HG03565 (cell line): ENCODE results near the gene CD2BP2.
"Not testable (repeated sequence)": the region's sequence is repeated elsewhere in the genome, so short reads cannot be mapped to it uniquely, and the experiment has no call there.

Experiments used
- ATAC-seq: cut with Tn5 transposase; IDR thresholded peaks from one replicate; pipeline ENCODE4 v1.9.1; 2021; ENCODE audit warnings: mild to moderate bottlenecking, moderate library complexity; ENCODE audit not compliant: unreplicated experiment

The CD2BP2 gene

GRCh38 chr16:30355144-30355953, at the start of gene CD2BP2:
TSS of gene CD2BP2 (minus strand) at chr16:30355308. CDS start at chr16:30354681, 627 bp downstream.
- peak; percentile 47 for ATAC-seq

- ATAC-seq, result no peak
Observed at GRCh38 chr16:30401768-30402425, 46.8 kb upstream of the CD2BP2 start.

GRCh38 chr16:30399435-30400186, 44.5 kb upstream of the CD2BP2 start:
- no peak for ATAC-seq

GRCh38 chr16:30398661-30399434, 43.7 kb upstream of the CD2BP2 start:
- ATAC-seq, result no peak

- ATAC-seq, result no peak
Observed at GRCh38 chr16:30397776-30398660, 42.9 kb upstream of the CD2BP2 start.

GRCh38 chr16:30397056-30397455, 41.9 kb upstream of the CD2BP2 start:
- ATAC-seq, result no peak

GRCh38 chr16:30396627-30397026, 41.5 kb upstream of the CD2BP2 start:
- ATAC-seq, result not testable (repeated sequence)

- peak; percentile 10 for ATAC-seq
Observed at GRCh38 chr16:30395992-30396585, 41.0 kb upstream of the CD2BP2 start.

- ATAC-seq, result peak; percentile 54
Observed at GRCh38 chr16:30395155-30395991, 40.3 kb upstream of the CD2BP2 start, which contains the start of gene ZNF48. TSS of gene ZNF48 (plus strand) at chr16:30395420. CDS start at chr16:30395795, 375 bp downstream.

GRCh38 chr16:30394592-30395154, 39.6 kb upstream of the CD2BP2 start:
- no peak for ATAC-seq

- no peak for ATAC-seq
Observed at GRCh38 chr16:30383521-30383920, 28.4 kb upstream of the CD2BP2 start.

- ATAC-seq, result no peak
Observed at GRCh38 chr16:30382111-30382881, 27.2 kb upstream of the CD2BP2 start, which contains the start of gene SEPTIN1. TSS of gene SEPTIN1 (minus strand) at chr16:30382561. CDS start at chr16:30382542, 19 bp downstream.

- ATAC-seq, result no peak
Observed at GRCh38 chr16:30381291-30382041, 26.4 kb upstream of the CD2BP2 start.

- ATAC-seq, result no peak
Observed at GRCh38 chr16:30380803-30381208, 25.7 kb upstream of the CD2BP2 start.

GRCh38 chr16:30380072-30380802, 25.1 kb upstream of the CD2BP2 start:
- ATAC-seq, result no peak
